Amniotic epithelial cell (primary cell): ENCODE measurements around the gene RGS7.
"Not testable (repeated sequence)": the region's sequence is repeated elsewhere in the genome, so short reads cannot be mapped to it uniquely, and the experiment has no call there.

Experiments used
- DNase-seq: peaks from one replicate; pipeline ENCODE4 v3.0.0-alpha.2; 2010; ENCODE audit warnings: low read depth

The RGS7 gene

GRCh38 chr1:240912821-240913220 lies 444.2 kb downstream of the RGS7 start:
- DNase-seq = no peak

GRCh38 chr1:240909701-240910457 lies 447.1 kb downstream of the RGS7 start:
- no peak for DNase-seq

- DNase-seq = no peak
Observed at GRCh38 chr1:240906477-240906876, 450.5 kb downstream of the RGS7 start.

GRCh38 chr1:240905225-240905765 lies 451.7 kb downstream of the RGS7 start:
- no peak for DNase-seq

- DNase-seq = not testable (repeated sequence)
Observed at GRCh38 chr1:240895424-240895823, 461.6 kb downstream of the RGS7 start.

GRCh38 chr1:240888787-240889048 lies 468.3 kb downstream of the RGS7 start:
- no peak for DNase-seq

GRCh38 chr1:240888039-240888786 lies 468.8 kb downstream of the RGS7 start:
- DNase-seq = no peak

GRCh38 chr1:240883490-240883889 lies 473.5 kb downstream of the RGS7 start:
- no peak for DNase-seq

- DNase-seq = not testable (repeated sequence)
Observed at GRCh38 chr1:240882656-240883308, 474.2 kb downstream of the RGS7 start.

- no peak for DNase-seq
Observed at GRCh38 chr1:240878631-240879030, 478.4 kb downstream of the RGS7 start.

GRCh38 chr1:240877605-240878004 lies 479.4 kb downstream of the RGS7 start:
- no peak for DNase-seq

GRCh38 chr1:240876071-240876470 lies 480.9 kb downstream of the RGS7 start:
- no peak for DNase-seq

- no peak for DNase-seq
Observed at GRCh38 chr1:240869071-240869470, 487.9 kb downstream of the RGS7 start.

- DNase-seq = no peak
Observed at GRCh38 chr1:240866724-240867123, 490.3 kb downstream of the RGS7 start.

- DNase-seq = no peak
Observed at GRCh38 chr1:240860023-240860422, 497.0 kb downstream of the RGS7 start.

- peak; percentile 39 for DNase-seq
Observed at GRCh38 chr1:240854367-240854766, 502.6 kb downstream of the RGS7 start.

- no peak for DNase-seq
Observed at GRCh38 chr1:240847325-240847724, 509.7 kb downstream of the RGS7 start.

- DNase-seq = no peak
Observed at GRCh38 chr1:240844486-240844885, 512.5 kb downstream of the RGS7 start.

- no peak for DNase-seq
Observed at GRCh38 chr1:240843798-240844197, 513.2 kb downstream of the RGS7 start.

- DNase-seq = no peak
Observed at GRCh38 chr1:240836271-240836670, 520.7 kb downstream of the RGS7 start.

- no peak for DNase-seq
Observed at GRCh38 chr1:240835291-240835690, 521.7 kb downstream of the RGS7 start.

- DNase-seq = peak; percentile 19
Observed at GRCh38 chr1:240833075-240833474, 523.9 kb downstream of the RGS7 start.

- DNase-seq = peak; percentile 31
Observed at GRCh38 chr1:240831922-240832321, 525.1 kb downstream of the RGS7 start.
